WTC11 (cell line): ENCODE data around the gene NKAIN2. TPM values are rescaled to one million over a fixed set of nuclear protein-coding genes. Genes with fewer than 3 reads are reported as not detected.

ENCODE experiments used
- ATAC-seq: fragments of 200-7000 bp; cut with Tn5 transposase; 2 replicates; pipeline ENCODE4 v1.10.0; 2021; ENCODE audit warnings: mild to moderate bottlenecking, moderate library complexity
- CTCF ChIA-PET: fragments of 300-600 bp; sonication (Branson Sonifier 250); formaldehyde crosslinking; loops from one replicate; lab custom pipeline; 2021; ENCODE audit warnings: antibody characterized with exemption; lab: Charles Lee
- POLR2A ChIA-PET: fragments of 350-600 bp; sonication (Branson Sonifier 250); formaldehyde crosslinking; loops from one replicate; lab custom pipeline; 2021; ENCODE audit warnings: antibody characterized with exemption; lab: Charles Lee
- DNase-seq: peaks from one replicate; pipeline ENCODE4 v3.0.0; 2021; ENCODE audit warnings: low spot score
- H3K27ac Mint-ChIP-seq: 2 replicates; pipeline ENCODE4 v1.8.0; 2021; ENCODE audit warnings: mixed read lengths
- H3K27me3 Mint-ChIP-seq: 2 replicates; pipeline ENCODE4 v1.8.0; 2021; ENCODE audit warnings: low read depth, mild to moderate bottlenecking, moderate library complexity, mixed read lengths
- H3K36me3 Mint-ChIP-seq: 2 replicates; pipeline ENCODE4 v1.8.0; 2021; ENCODE audit warnings: mixed read lengths
- H3K4me1 Mint-ChIP-seq: 2 replicates; pipeline ENCODE4 v1.8.0; 2022; ENCODE audit warnings: mixed read lengths
- H3K4me3 Mint-ChIP-seq: 2 replicates; pipeline ENCODE4 v1.8.0; 2021; ENCODE audit warnings: mild to moderate bottlenecking, moderate library complexity, mixed read lengths
- H3K9me3 Mint-ChIP-seq: 2 replicates; pipeline ENCODE4 v1.8.0; 2021; ENCODE audit warnings: mixed read lengths
- EMX1 ChIP-seq: fragments of 250-450 bp; sonication (Bioruptor Pico); IDR thresholded peaks from 2 replicates; pipeline ENCODE4 v1.8.0; 2021; ENCODE audit warnings: mild to moderate bottlenecking
- FOXP1 ChIP-seq: sonication (generic); formaldehyde crosslinking; IDR thresholded peaks from 2 replicates; pipeline ENCODE4 v1.8.0; 2022; ENCODE audit warnings: missing genetic modification reagents, mild to moderate bottlenecking, moderate library complexity, borderline replicate concordance
- GABPB1 ChIP-seq: sonication (generic); formaldehyde crosslinking; IDR thresholded peaks from 2 replicates; pipeline ENCODE4 v1.8.1; 2023; ENCODE audit warnings: mild to moderate bottlenecking, missing genetic modification reagents
- HMGXB4 ChIP-seq: sonication (generic); formaldehyde crosslinking; IDR thresholded peaks from 2 replicates; pipeline ENCODE4 v1.8.1; 2023; ENCODE audit warnings: mild to moderate bottlenecking, moderate library complexity, missing genetic modification reagents
- JUN ChIP-seq: sonication (generic); formaldehyde crosslinking; IDR thresholded peaks from 2 replicates; pipeline ENCODE4 v1.8.0; 2023; ENCODE audit warnings: mild to moderate bottlenecking, missing genetic modification reagents
- MYBL2 ChIP-seq: sonication (generic); formaldehyde crosslinking; IDR thresholded peaks from 2 replicates; pipeline ENCODE4 v1.8.1; 2023; ENCODE audit warnings: mild to moderate bottlenecking, moderate library complexity, missing genetic modification reagents
- NR3C1 ChIP-seq: sonication (generic); formaldehyde crosslinking; conservative IDR thresholded peaks from 2 replicates; pipeline ENCODE4 v1.8.1; 2023; ENCODE audit warnings: low read depth, mild to moderate bottlenecking, missing genetic modification reagents
- RORB ChIP-seq: fragments of 250-450 bp; sonication (Bioruptor Pico); IDR thresholded peaks from 2 replicates; pipeline ENCODE4 v1.9.0; 2021; ENCODE audit warnings: mild to moderate bottlenecking
- SOX15 ChIP-seq: fragments of 250-450 bp; sonication (Bioruptor Pico); IDR thresholded peaks from 2 replicates; pipeline ENCODE4 v1.9.0; 2021; ENCODE audit warnings: mild to moderate bottlenecking
- TEAD4 ChIP-seq: sonication (generic); formaldehyde crosslinking; IDR thresholded peaks from 2 replicates; pipeline ENCODE4 v1.8.0; 2022; ENCODE audit warnings: mild to moderate bottlenecking, missing genetic modification reagents
- ZNF219 ChIP-seq: sonication (generic); formaldehyde crosslinking; IDR thresholded peaks from 2 replicates; pipeline ENCODE4 v1.8.0; 2023; ENCODE audit warnings: missing genetic modification reagents, mild to moderate bottlenecking, borderline replicate concordance
- ZNF232 ChIP-seq: sonication (generic); formaldehyde crosslinking; IDR thresholded peaks from 2 replicates; pipeline ENCODE4 v1.8.0; 2022; ENCODE audit warnings: mild to moderate bottlenecking, missing genetic modification reagents
- ZNF281 ChIP-seq: sonication (generic); formaldehyde crosslinking; IDR thresholded peaks from 2 replicates; pipeline ENCODE4 v1.8.0; 2023; ENCODE audit warnings: mild to moderate bottlenecking, missing genetic modification reagents
- ZNF416 ChIP-seq: fragments of 250-450 bp; sonication (Bioruptor Pico); IDR thresholded peaks from 2 replicates; pipeline ENCODE4 v1.9.0; 2021; ENCODE audit warnings: mild to moderate bottlenecking, inconsistent platforms
- ZNF423 ChIP-seq: fragments of 250-450 bp; sonication (Bioruptor Pico); IDR thresholded peaks from 2 replicates; pipeline ENCODE4 v2.1.2; 2022; ENCODE audit warnings: mild to moderate bottlenecking, moderate library complexity
- ZNF425 ChIP-seq: fragments of 250-450 bp; sonication (Bioruptor Pico); conservative IDR thresholded peaks from 2 replicates; pipeline ENCODE4 v1.9.0; 2021; ENCODE audit warnings: mild to moderate bottlenecking
- total RNA-seq: library from RNA; stranded (reverse); gene quantifications from 3 replicates; pipeline ENCODE4 v1.2.3, GENCODE V29; 2021
- TF ChIP-seq, protein P1 (sequence below): sonication (generic); formaldehyde crosslinking; IDR thresholded peaks from 2 replicates; pipeline ENCODE4 v1.8.1; 2022; ENCODE audit warnings: low read depth, mild to moderate bottlenecking, moderate library complexity, missing genetic modification reagents, borderline replicate concordance

NKAIN2 gene
- total RNA-seq, 1 experiment from 2014 or later = 0.33 TPM

GRCh38 chr6:124389127-124389526 is 585.5 kb downstream of the NKAIN2 start:
- CTCF ChIA-PET = interaction anchor here (1.8 kb wide), 1 partner anchor 587 kb away, joined by 7 read pairs; no protein-coding TSS in a partner anchor
- no peak for TF ChIP-seq ZNF423 (CRISPR knock-in tag)
- no peak for TF ChIP-seq TEAD4 (CRISPR knock-in tag)
- no peak for TF ChIP-seq HMGXB4 (CRISPR knock-in tag)
- TF ChIP-seq ZNF416 (CRISPR knock-in tag) = no peak
- no peak for TF ChIP-seq ZNF219
- no peak for TF ChIP-seq FOXP1
- TF ChIP-seq MYBL2 (CRISPR knock-in tag) = no peak
- DNase-seq (no peak), ATAC-seq (no peak; the same call in 1 of the 2 replicates)
- Mint-ChIP-seq H3K9me3 (no peaks in the 10 kb centered on the region), H3K27ac (no peak overlapping the region), H3K4me1 (peaks cover 7% of the 10 kb centered on the region), H3K36me3 (no peaks in the 10 kb centered on the region), H3K27me3 (no peaks in the 10 kb centered on the region), H3K4me3 (no peak overlapping the region)
- POLR2A ChIA-PET = interaction anchor here (0.6 kb wide), 1 partner anchor 174 kb away, joined by 4 read pairs; no protein-coding TSS in a partner anchor

DNA sequence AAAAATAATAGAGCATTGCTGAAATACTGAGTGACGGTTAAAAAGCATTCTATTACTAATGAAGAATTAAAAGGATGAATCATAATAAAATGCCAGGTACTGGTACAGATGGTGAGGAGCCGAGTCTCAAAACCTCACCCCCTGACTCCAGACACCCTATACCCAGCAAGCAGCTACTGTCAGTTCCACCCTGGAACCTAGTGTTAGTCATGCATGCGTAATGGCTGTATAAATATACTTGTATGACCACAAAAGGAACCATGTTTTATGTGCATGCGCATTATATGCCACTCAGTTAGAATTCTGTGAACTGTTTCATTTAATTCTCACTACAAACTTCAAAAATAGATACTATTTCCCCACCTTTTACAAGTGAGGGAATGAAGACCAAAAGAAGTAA is 589.9 kb downstream of the NKAIN2 start:
- no peaks in the 10 kb centered on the region for H3K27me3 Mint-ChIP-seq
- TF ChIP-seq NR3C1 (CRISPR knock-in tag) = no peak
- TF ChIP-seq ZNF281 (CRISPR knock-in tag) = no peak
- TF ChIP-seq ZNF423 (CRISPR knock-in tag) = no peak
- TF ChIP-seq ZNF425 (CRISPR knock-in tag) = no peak
- TF ChIP-seq, protein P1, sequence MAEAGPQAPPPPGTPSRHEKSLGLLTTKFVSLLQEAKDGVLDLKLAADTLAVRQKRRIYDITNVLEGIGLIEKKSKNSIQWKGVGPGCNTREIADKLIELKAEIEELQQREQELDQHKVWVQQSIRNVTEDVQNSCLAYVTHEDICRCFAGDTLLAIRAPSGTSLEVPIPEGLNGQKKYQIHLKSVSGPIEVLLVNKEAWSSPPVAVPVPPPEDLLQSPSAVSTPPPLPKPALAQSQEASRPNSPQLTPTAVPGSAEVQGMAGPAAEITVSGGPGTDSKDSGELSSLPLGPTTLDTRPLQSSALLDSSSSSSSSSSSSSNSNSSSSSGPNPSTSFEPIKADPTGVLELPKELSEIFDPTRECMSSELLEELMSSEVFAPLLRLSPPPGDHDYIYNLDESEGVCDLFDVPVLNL (CRISPR knock-in tag) = no peak
- TF ChIP-seq GABPB1 (CRISPR knock-in tag) = no peak
- TF ChIP-seq EMX1 (CRISPR knock-in tag) = no peak
- TF ChIP-seq FOXP1 = no peak
- TF ChIP-seq RORB (CRISPR knock-in tag) = no peak
- no peak for TF ChIP-seq SOX15 (CRISPR knock-in tag)
- no peak for TF ChIP-seq ZNF232 (CRISPR knock-in tag)
- no peak for TF ChIP-seq JUN (CRISPR knock-in tag)
- ATAC-seq (no peak), DNase-seq (no peak)
- CTCF ChIA-PET = no interaction called here
- no peaks in the 10 kb centered on the region for H3K9me3 Mint-ChIP-seq
- H3K4me1 Mint-ChIP-seq = peaks cover 16% of the 10 kb centered on the region
- H3K4me3 Mint-ChIP-seq = no peak overlapping the region
- H3K27ac Mint-ChIP-seq = no peak overlapping the region
- POLR2A ChIA-PET = no interaction called here
- H3K36me3 Mint-ChIP-seq = no peaks in the 10 kb centered on the region
